ENCODE measurements around the gene GRAP.
A peak's percentile ranks its signal among the peaks of the same experiment; 100 is the strongest.

GRAP gene

DNA sequence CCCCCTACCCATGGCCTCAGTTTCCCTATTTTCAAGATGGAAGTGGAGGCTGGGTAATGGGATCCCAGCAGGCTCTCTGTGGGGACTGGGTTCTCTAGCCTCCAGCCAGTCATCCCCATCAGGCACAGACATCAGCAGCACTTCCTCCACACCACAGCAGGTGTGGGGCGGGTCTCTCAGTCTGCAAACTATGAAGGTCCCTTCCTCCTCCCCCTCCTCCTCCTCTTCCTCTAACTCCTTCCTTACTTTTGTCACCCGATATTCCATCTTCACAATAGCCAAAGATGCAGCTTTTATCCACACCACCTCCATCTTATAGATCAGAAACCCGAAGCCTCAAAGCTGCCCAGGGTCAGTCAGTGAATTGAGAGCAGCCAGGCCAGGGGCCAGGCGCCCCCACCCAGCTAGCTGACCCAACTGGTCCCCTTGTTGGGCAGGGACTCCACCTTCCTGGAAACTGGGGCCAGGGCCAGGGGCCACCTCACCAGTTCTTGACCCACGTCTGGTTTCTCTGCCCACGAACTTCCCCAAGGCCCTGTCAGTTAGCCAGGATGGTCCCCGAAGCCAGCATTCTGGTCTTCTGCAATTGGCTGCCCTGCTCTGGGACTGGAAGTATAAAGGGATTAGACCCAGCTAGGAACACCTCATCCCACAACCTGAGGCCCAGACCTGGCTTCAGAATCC is 44.7 kb downstream of the GRAP start:
- no peak for DNase-seq

- no peak for DNase-seq
Measured at GRCh38 chr17:19000531-19001325, 46.0 kb downstream of the GRAP start.

DNA sequence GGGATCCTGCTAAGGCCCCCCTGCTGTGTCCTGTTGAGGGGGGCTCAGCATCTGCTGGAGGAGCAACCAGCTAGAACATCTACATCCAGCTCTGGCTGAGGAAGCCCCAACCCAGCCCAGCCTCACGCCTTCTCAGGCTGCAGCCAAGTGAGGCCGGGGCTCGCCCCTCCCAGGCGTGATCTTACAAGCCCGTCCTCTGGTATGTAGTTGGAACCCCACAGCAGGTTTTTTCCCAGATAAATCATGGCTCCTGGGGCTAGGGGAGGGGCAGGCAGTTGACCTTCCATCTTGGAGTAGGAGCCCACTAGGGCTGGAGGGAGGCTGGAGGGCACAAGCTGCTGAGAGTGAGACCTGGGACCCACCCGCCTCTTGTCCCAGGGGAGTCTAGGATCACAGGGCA is 46.8 kb downstream of the GRAP start:
- DNase-seq = no peak

DNA sequence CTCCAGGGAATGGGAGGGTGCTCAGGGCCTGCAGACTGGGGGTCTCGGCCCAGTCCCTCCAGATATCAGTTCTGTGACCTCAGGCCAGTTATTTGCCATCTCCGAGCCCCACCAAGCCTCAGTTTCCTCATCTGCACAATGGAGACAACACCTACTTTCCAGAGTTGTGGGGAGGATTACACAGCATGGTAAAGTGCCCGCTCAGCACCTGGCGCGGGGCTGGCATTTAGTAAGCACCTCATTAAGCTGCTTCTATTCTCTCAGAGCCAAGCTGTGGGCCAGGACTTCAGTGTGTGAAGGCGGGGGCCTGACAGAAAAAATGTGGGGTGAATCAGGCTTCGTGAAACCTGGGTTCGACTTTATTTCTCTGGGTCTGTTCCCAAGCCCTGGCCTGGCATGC is 47.4 kb downstream of the GRAP start:
- no peak for DNase-seq

GRCh38 chr17:18997650-18998196 is 49.0 kb downstream of the GRAP start:
- no peak for DNase-seq

- DNase-seq = no peak
Measured at GRCh38 chr17:18996458-18996857, 50.3 kb downstream of the GRAP start.

DNA sequence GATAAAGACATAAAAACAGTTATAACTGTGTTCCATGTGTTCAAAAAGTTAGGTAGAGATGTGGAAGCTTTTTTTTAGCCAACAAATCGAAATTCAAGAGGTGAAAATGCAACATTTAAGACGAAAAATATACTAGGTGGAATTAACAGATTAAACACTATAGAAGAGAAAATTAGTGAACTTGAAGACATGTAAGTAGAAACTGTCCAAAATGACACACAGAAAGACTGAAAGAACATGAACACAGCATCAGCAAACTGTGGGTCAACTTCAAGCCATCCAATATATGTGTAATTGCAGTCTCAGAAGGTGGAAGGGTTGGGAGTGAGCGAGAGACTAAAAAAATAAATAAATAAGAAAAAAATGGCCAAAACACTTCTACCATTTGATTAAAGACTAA is 51.5 kb downstream of the GRAP start:
- no peak for DNase-seq

DNA sequence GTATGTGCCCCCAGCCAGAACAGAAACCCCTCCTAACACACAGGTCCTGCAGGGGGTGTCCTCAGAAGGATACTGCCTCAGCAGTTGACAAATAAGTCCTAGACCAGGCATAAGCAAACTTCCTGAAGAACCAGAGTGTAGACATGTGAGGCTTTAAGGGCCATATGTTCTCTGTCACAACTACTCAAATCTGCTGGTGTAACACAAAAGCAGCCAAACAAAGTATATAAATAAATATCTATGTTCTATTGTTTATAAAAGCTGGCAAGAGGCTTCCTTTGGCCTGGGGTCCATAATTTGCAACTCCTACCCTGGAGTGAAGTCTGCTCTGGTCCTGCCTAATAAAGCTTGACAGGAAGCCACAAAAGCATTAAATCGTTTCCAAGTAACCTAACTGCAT is 52.1 kb downstream of the GRAP start:
- DNase-seq = no peak

DNA sequence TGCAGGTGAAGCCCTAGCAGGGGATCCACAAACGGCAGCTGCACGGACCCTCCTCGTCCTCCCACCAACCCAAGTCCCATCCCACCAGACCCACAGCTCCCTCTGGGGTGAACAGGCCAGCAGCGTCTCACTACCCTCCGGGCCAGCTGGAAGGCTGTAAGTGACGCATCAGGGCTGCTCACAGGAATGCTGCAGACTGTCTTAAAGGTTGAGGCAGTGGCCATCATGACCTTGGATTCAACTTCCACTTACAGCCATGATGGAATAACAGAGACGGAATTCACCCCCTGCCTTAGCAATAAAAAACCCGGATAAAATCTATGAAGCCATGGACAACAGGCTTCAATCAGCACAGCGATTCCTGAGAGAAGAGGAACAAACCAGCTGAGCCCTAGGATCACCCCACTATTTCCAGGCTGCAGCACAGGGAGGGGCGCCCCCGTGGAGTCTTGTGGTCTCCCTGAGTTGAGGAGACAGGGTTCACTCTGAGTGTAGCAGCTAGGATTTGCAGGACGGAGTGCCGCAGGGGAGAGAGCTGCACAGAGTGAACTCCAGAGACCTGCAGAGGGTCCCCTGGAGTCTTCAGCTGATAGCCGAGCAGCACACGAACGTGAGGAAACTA is 52.7 kb downstream of the GRAP start:
- no peak for DNase-seq

DNA sequence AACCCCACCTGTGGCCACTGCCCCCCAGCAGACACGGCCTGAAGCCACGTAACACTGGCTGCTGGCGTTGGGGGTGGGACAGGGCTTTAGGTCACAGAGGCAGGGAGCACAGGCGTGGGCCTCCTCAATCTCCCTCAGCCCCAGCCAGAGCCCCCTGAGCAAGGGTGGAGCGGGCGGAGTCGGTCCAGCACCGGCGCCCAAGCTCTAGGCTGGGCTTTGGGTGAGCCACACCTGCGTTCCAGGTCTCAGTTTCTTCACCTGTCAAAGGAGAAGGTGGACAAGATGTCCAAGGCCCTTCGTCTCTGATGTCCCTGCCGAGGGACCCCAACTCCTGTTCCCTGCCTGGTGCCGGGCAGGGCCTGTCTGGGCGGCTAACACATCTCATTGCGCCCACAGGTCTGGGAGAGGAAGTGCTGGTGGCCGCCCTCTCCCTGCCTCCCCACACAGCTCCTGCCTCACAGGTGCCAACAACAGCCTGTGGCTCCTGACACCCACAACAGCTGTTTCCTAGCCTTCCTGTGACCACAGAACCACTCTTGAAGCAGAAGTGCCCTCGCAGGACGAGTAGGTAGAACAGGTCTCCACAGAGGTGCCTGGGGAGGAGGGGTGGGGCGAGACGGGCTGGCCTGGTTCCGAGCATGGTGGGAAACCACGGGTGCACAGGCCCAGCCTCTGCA is 54.2 kb downstream of the GRAP start:
- peak; percentile 38 for DNase-seq

DNA sequence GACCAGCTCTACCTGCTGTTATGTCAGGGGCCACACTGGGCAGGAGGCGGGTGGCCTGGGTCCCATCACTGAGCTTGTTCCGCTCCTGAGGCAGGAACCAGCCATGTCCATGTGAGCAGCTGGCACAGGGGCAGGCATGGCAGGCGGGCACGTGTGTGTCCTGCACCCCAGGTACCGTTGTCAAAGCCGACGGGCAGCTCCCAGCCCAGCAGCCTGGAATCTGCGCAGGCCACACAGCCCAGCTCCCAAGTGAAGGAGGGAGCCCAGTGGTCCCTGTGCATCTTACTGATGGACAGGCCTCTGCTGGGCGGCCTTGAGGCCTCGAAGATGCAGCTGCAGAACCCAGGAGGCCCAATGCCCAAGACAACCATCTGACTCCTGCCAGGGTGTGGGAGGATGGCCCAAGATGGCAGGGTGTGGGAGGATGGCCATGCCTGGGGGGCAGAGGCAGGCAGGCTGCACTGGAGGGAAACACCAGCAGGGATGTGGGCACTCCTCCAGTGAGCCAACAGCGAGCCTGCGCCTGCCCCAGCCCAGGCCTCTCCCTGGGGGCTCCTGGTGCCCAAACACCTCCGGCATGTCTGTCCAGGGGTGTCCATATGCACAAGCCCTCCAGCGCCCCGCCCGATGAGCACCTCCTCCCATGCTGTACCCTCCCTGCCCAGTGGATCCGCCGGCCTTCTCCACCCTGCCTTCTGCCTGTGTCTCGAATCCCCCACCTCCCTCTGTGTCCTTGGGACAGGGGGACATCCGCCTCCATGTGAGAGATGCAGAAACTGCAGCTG is 55.0 kb downstream of the GRAP start:
- DNase-seq = no peak

DNA sequence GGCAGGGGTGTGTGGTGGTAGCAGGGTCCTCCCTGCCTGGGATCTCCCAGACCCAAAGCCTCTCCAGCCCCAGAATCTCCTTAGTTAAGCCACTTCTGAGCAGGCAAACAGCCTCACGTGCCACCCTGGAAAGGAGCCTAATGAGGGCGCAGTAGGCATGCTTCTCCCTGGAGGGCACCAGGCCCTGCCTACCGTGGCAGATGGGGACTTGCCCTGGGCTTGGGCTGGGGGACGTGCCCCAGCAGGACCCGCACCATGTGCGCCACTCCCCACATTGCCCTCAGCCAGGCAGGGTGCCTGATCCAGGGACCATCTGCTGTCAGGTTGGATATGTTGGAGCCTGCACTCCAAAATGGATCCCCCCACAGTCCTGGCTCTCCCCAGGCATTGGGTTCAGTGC is 56.4 kb downstream of the GRAP start:
- DNase-seq = no peak

- DNase-seq = no peak
Measured at GRCh38 chr17:18988546-18989173, 58.1 kb downstream of the GRAP start.

- DNase-seq = no peak
Measured at GRCh38 chr17:18987862-18988545, 58.8 kb downstream of the GRAP start.

DNA sequence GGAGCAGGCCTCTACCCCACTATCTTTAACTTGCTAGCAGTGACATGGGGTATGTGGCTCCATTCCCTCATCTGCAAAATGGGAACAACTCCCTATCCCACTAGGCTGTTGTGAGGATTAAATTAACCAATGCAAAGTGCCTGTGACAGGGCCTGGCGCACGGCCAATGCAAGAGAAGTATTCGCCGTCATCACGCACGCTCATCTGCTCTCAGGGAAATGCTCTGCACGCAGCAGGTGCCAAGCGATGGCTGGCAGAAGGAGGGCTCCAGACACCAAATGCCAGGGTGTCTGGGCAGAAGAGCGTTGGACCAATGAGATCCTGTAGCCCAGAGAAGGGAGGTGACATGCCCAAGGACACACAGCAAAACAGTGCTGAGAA is 59.5 kb downstream of the GRAP start:
- DNase-seq = no peak

GRCh38 chr17:18986541-18987229 is 60.1 kb downstream of the GRAP start:
- no peak for DNase-seq

GRCh38 chr17:18985475-18985874 is 61.3 kb downstream of the GRAP start:
- no peak for DNase-seq

DNA sequence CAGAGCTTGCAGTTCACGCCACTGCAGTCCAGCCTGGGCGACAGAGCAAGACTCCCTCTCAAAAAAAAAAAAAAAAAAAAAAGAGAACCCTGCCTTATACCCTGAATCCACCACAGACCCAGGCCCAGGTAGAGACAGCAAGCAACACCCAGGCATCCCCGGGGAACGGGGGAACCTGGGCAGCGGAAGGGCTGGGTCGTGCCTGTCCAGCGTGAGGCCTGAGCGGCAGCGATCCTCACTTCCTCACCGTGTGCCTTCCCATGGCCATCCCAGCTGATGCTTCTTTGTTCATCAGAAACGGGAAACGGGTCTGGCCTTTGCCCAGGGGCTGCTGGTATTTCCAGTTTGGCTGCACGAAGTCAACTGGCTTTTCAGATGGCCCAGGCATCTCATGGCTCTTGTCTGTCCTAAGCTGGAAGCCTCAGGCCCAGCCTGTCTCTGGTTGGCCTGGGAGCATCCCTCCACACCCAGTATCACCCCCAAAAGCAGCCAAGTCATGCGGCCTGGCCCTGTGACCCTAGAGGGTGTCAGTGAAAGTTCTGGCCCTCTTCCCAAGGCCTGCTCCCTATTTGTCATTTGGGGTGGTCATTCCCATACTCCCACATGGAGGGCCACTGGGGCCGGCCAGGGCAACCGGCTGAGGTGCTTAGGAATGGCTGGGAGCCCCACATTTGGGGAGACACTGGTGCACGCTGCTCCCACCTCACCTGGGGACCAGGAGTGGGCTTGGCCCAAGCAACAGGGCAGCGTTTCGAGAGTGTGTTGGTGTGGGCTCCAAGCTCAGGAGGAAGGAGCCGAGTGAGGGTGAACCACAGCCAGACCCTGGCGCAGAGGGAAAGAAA is 62.3 kb downstream of the GRAP start:
- DNase-seq = no peak

DNA sequence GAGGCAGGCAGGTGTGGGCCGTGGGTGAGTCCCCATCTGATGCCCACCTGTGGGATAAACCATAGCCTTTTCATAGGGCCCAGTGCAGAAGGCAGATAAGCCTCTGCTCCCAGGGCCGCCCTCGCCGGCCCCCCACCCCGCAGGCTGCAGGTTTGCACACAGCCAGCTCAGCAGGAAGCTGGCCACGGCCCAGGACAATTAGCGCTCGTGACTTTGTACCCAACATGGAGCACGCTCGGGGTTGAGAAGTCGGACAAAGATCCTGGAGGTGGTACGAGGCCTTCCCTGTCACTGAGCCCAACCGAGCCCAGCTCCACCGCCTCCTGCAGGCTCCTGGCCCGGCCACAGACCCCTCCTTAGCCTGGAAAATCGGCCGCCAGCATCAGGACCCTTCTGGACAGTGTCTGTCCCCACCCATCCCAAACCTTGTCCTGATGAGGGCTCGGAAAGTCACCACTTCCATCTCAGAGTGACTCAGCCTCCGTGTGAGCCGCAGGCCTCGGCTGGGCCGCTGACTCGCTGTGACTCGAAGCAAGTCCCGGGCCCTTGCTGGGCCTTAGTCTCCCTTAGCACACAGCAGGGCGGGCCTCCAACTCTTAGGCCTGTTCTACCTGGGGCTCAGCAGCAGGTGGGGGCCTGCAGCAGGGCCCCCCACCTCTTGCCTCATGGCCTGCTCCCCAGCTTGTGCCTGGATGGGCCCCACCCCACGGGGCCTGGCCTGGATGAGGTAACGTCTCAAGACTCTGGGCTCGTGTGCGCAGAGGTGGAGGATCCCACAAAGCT is 64.9 kb downstream of the GRAP start:
- DNase-seq = no peak
